ENCODE results near the gene RHOBTB3.
A peak's percentile ranks its signal among the peaks of the same experiment; 100 is the strongest.

RHOBTB3 gene

GRCh38 chr5:95727764-95728191 is 3.4 kb upstream of the RHOBTB3 start:
- TF ChIP-seq, protein P1, sequence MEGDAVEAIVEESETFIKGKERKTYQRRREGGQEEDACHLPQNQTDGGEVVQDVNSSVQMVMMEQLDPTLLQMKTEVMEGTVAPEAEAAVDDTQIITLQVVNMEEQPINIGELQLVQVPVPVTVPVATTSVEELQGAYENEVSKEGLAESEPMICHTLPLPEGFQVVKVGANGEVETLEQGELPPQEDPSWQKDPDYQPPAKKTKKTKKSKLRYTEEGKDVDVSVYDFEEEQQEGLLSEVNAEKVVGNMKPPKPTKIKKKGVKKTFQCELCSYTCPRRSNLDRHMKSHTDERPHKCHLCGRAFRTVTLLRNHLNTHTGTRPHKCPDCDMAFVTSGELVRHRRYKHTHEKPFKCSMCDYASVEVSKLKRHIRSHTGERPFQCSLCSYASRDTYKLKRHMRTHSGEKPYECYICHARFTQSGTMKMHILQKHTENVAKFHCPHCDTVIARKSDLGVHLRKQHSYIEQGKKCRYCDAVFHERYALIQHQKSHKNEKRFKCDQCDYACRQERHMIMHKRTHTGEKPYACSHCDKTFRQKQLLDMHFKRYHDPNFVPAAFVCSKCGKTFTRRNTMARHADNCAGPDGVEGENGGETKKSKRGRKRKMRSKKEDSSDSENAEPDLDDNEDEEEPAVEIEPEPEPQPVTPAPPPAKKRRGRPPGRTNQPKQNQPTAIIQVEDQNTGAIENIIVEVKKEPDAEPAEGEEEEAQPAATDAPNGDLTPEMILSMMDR (IDR thresholded peaks at IDR 0.05; ENCODE audit: insufficient read depth, low read length, missing control alignments), result no peak
- CTCF ChIA-PET, result interaction anchor here (1.2 to 1.3 kb wide), 2 partner anchors 60 to 64 kb away, joined by 3 to 7 read pairs; no protein-coding TSS in a partner anchor
- H3K4me3 ChIP-seq (ENCODE audit: low read depth, low read length), result no peak overlapping the region
- POLR2A ChIA-PET, result no interaction called here
- no peak for DNase-seq (ENCODE audit: low read depth, low spot score)

DNA sequence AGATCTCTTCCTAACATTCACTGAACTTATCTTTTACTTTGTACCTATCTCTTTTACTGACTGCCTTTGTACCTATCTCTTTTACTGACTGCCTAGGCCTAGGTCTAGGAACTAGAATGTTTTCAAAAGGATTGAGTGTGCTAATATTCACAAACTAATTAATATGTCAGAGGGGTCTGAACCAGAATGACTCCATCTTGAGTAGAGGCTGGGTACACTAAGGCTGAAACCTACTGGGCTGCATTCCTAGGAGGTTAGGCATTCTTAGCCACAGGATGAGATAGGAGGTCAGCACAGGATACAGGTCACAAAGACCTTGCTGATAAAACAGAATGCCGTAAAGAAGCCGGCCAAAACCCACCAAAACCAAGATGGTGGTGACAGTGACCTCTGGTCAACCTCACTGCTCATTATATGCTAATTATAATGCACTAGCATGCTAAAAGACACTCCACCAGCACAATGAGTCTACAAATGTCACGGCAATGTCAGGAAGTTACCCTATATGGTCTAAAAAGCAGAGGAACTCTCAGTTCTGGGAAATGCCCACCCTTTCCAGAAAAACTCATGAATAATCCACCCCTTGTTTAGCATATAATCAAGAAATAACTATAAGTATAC is 2.5 kb upstream of the RHOBTB3 start:
- TF ChIP-seq, protein P1 (IDR thresholded peaks at IDR 0.05; ENCODE audit: insufficient read depth, low read length, missing control alignments), result no peak
- no peak overlapping the region for H3K4me3 ChIP-seq (ENCODE audit: low read depth, low read length)
- ChIA-PET CTCF (interaction anchor here (1.3 kb wide), 1 partner anchor 64 kb away, joined by 7 read pairs; no protein-coding TSS in a partner anchor), POLR2A (no interaction called here)
- DNase-seq (ENCODE audit: low read depth, low spot score), result no peak

- TF ChIP-seq, protein P1 (IDR thresholded peaks at IDR 0.05; ENCODE audit: insufficient read depth, low read length, missing control alignments), result no peak
- ChIA-PET CTCF (no interaction called here), POLR2A (no interaction called here)
- no peak overlapping the region for H3K4me3 ChIP-seq (ENCODE audit: low read depth, low read length)
- DNase-seq (ENCODE audit: low read depth, low spot score), result no peak
Measured at GRCh38 chr5:95729115-95730010, 1.8 kb upstream of the RHOBTB3 start.

DNA sequence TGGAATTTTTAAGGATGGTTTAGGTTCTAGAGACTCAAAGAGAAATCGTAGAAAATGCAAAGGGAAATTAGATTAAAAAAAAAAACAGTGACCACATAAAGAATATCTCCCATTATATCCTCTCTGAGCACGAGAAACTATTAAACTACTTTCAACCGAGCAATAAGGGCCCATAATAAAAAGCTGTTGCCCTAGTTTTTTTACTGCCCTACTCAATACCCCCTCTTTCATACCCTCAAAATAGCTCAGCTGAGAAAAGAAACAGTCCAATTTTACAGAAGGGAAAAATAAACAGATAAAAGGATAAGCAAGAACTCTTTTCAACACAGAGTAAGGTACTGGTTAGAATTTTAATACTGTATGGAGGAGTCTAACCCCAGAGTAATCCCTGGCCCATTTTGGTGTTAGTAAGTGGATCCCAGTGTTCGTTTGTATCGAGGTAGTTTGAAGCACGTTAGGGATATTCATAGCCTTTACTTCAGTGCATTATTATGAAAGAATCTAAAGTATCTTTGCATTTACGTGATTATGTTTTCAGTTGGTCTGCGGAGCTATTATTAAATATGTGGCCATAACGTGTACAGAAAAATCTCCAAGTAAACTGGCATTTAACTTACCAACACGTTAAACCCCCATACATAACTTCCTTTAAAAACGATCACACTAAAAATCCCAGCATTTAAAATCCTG is 980 bp upstream of the RHOBTB3 start:
- TF ChIP-seq, protein P1 (IDR thresholded peaks at IDR 0.05; ENCODE audit: insufficient read depth, low read length, missing control alignments), result no peak
- peak overlapping the region; percentile 81 for H3K4me3 ChIP-seq (ENCODE audit: low read depth, low read length)
- DNase-seq (ENCODE audit: low read depth, low spot score), result no peak
- CTCF ChIA-PET, result interaction anchor here (0.7 to 6.0 kb wide), 14 partner anchors 9 to 129 kb away, joined by 3 to 49 read pairs (median 4); partner anchors contain the start of genes GLRX and RFESD
- POLR2A ChIA-PET, result interaction anchor here (0.7 to 2.0 kb wide), 10 partner anchors 9 to 92 kb away, joined by 3 to 17 read pairs (median 4); partner anchors contain the start of genes GLRX and RFESD

DNA sequence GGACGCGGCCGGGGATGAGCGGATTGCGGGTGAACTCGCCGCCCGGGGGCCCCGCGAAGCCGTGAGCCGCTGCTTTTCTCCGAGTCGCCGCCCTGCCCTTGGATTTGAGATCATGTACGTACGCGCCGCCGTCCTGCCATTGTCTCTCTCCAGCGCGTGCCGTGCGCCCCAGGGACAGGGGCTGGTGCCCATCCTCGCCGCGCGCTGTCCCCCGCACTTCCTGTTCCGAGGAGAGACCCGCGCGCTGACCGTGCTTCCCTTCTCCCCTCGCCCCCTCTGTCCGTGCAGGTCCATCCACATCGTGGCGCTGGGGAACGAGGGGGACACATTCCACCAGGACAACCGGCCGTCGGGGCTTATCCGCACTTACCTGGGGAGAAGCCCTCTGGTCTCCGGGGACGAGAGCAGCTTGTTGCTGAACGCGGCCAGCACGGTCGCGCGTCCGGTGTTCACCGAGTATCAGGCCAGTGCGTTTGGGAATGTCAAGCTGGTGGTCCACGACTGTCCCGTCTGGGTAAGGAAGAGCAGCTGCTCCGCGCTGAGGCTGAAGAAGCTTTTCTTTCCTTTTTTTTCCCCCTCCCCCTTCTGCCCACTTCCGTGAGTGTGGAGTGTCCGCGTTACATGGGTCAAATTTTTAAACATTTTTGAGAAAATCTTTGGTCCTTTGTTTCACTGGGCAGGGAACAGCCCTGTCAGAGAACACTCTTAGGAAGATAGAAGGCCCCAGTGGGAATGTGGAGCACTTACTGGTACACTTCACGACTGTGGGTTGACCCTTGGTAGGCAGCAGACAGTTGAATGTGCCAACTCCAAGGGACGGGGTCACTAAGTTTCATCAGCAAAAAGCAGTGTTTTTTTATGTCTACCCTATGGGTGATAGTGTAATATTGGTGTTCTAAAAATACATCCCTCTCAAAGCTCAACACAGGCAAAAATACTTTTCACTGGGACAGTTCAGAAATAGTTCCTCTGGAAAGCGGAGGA is 727 bp downstream of the RHOBTB3 start:
- TF ChIP-seq, protein P1 (IDR thresholded peaks at IDR 0.05; ENCODE audit: insufficient read depth, low read length, missing control alignments), result no peak
- ChIA-PET CTCF (interaction anchor here (0.7 to 6.0 kb wide), 13 partner anchors 9 to 127 kb away, joined by 3 to 49 read pairs (median 3); partner anchors contain the start of gene GLRX), POLR2A (interaction anchor here (0.9 to 2.0 kb wide), 8 partner anchors 8 to 85 kb away, joined by 3 to 17 read pairs (median 4); partner anchors contain the start of gene RFESD)
- H3K4me3 ChIP-seq (ENCODE audit: low read depth, low read length), result peak overlapping the region; percentile 81
- no peak for DNase-seq (ENCODE audit: low read depth, low spot score)

Measured in AG04449 (cell line).